Neural progenitor cell (in vitro differentiated cells): ENCODE measurements around the gene FIP1L1.

Experiments
- EZH2 ChIP-seq: fragments of 200-600 bp; sonication (generic); IDR thresholded peaks from 2 replicates; pipeline ENCODE4 v1.6.1; 2017; ENCODE audit warnings: antibody characterized with exemption, mild to moderate bottlenecking, moderate library complexity
- TF ChIP-seq, protein P1 (sequence below): fragments of 200-600 bp; sonication (generic); IDR thresholded peaks from 2 replicates; pipeline ENCODE4 v1.5.1; 2017; ENCODE audit warnings: antibody characterized with exemption, mild to moderate bottlenecking

DNA sequence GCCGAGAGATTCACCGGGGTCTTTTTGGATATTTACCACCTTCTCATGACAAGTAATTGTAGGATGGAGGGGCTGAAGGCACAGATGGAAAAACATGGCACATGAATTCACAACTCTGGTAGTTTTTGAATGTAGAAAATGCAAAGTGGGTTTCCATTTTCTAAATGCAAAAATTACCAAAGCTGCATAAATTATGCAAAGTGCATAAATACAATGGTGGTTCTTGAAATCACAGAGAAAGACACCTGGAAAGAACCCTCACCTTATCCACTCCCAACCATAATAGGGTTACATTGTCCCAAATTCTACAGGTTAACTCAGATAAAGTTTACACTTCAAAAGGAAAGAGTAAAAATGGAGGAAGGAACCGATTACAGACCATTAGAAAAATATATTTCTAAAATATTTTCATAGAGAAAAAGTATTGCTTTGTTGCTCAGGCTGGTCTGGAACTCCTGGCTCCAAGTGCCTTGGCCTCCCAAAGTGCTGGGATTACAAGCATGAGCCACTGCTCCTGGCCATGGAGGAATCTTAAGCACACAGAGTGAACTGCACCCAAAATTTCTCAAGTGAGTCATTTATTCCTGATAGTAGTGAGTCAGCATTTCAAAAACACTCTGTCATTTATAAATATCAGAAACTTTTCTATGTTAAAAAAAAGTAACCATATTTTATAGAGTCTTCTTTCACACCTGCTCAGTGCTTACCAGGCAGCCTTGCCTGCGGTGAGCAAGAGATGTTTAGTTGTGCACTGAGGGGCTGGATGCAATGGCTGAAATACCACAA is 101.4 kb downstream of the FIP1L1 start:
- TF ChIP-seq, protein P1, sequence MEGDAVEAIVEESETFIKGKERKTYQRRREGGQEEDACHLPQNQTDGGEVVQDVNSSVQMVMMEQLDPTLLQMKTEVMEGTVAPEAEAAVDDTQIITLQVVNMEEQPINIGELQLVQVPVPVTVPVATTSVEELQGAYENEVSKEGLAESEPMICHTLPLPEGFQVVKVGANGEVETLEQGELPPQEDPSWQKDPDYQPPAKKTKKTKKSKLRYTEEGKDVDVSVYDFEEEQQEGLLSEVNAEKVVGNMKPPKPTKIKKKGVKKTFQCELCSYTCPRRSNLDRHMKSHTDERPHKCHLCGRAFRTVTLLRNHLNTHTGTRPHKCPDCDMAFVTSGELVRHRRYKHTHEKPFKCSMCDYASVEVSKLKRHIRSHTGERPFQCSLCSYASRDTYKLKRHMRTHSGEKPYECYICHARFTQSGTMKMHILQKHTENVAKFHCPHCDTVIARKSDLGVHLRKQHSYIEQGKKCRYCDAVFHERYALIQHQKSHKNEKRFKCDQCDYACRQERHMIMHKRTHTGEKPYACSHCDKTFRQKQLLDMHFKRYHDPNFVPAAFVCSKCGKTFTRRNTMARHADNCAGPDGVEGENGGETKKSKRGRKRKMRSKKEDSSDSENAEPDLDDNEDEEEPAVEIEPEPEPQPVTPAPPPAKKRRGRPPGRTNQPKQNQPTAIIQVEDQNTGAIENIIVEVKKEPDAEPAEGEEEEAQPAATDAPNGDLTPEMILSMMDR, result no peak
- TF ChIP-seq EZH2, result no peak
